Spinal cord (tissue), 10 donors: Measurements from ENCODE around the gene HLA-DRB1. TPM values are rescaled to one million over a fixed set of nuclear protein-coding genes. Genes with fewer than 3 reads are reported as not detected.
A peak's percentile ranks its signal among the peaks of the same experiment; 100 is the strongest.
"Not testable (repeated sequence)": the region's sequence is repeated elsewhere in the genome, so short reads cannot be mapped to it uniquely, and the experiment has no call there.

Source experiments
- DNase-seq, 6 donors: peaks; one replicate each; pipeline versions ENCODE4 v3.0.0 to v3.0.0-alpha.2; 2013 to 2015; ENCODE audit warnings: low spot score in 6 of 6, low read depth in 4 of 6
- H3K27ac ChIP-seq: one replicate; pipeline ENCODE4 v1.5.1; 2013; ENCODE audit warnings: low read depth, low read length, control low read depth
- H3K27me3 ChIP-seq: one replicate; pipeline ENCODE4 v1.6.1; 2013; ENCODE audit warnings: low read length; ENCODE audit not compliant: control insufficient read depth, insufficient read depth
- H3K36me3 ChIP-seq: one replicate; pipeline ENCODE4 v1.6.1; 2013; ENCODE audit warnings: low read length; ENCODE audit not compliant: control insufficient read depth, insufficient read depth
- H3K4me1 ChIP-seq: one replicate; pipeline ENCODE4 v1.6.1; 2013; ENCODE audit warnings: low read length; ENCODE audit not compliant: control insufficient read depth, insufficient read depth
- H3K4me3 ChIP-seq: one replicate; pipeline ENCODE4 v1.5.1; 2013; ENCODE audit warnings: low read depth, low read length, control low read depth
- H3K9me3 ChIP-seq: one replicate; pipeline ENCODE4 v1.6.1; 2013; ENCODE audit warnings: low read length; ENCODE audit not compliant: control insufficient read depth, insufficient read depth
- WGBS: methylation state at CpG from one replicate; pipeline ENCODE4 v1.1.5; 2013; ENCODE audit warnings: missing lambda C conversion rate; ENCODE audit not compliant: insufficient coverage; 5-methylcytosine and 5-hydroxymethylcytosine counted together
- polyA plus RNA-seq, 2 donors: library from polyadenylated mRNA; unstranded; fragments of 120-200 nt; gene quantifications; one replicate each; pipeline ENCODE4 v1.2.1, GENCODE V29; 2013; ENCODE audit not compliant: insufficient read length in 2 of 2
- small RNA-seq: library from RNA; depleted of rRNA; stranded (forward); fragments of <200 nt; gene quantifications from one replicate; pipeline ENCODE3, GENCODE V24; 2014; ENCODE audit warnings: low replicate concordance
- total RNA-seq, 2 donors: library from RNA; depleted of rRNA in 1 of 2; stranded (reverse); fragments of 120-200 nt in 1 of 2; fragments of >200 nt in 1 of 2; gene quantifications; one replicate each; pipeline versions ENCODE4 v1.2.3 to v1.2.4, GENCODE V29; 2013 to 2014
- donor health status: healthy.

Gene HLA-DRB1
- total and polyA plus RNA-seq, 4 donors: 3.1 to 61.3 (median 10.2) TPM

DNA sequence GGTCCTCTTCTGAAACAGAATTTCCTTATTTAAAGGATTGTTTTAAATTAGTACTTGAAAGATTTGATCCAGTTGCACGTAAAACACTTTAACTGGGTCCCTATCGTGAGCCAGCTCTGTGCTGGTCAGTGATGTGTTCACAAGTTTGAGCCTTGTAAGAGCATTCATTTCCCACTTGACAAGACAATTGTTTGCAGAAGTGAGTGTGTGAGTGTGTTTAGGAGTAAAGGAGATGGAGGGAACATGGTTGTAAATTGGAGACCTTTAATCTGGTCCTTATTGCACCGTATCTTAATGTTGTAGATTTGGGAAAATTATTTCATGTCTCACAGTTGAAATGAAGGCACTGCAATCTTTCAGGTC is 59.2 kb downstream of the HLA-DRB1 start:
- not testable (repeated sequence) for H3K27ac ChIP-seq, H3K4me3 ChIP-seq

GRCh38 chr6:32529697-32530430 is 59.8 kb downstream of the HLA-DRB1 start, which contains the start of gene HLA-DRB5:
Gene HLA-DRB5 (minus strand): TSS chr6:32530287. CDS start chr6:32530224, 63 bp downstream.
- Histone ChIP-seq H3K9me3 (no peaks in the 10 kb centered on the region), H3K27me3 (no peaks in the 10 kb centered on the region), H3K4me3 (no peak within 1 kb of the TSS), H3K27ac (no peak within 1 kb of the TSS), H3K4me1 (no peaks in the 10 kb centered on the region), H3K36me3 (no peaks in the 10 kb centered on the region)
- peak in 1 of 6 donors; percentile 1 for DNase-seq
- no CpG with 5 or more reads among the region's 4 CpGs for WGBS

More for the DNA sequence above, 59.2 kb downstream of the HLA-DRB1 start:
- not testable (repeated sequence) for DNase-seq, H3K4me1 ChIP-seq, H3K27me3 ChIP-seq, H3K36me3 ChIP-seq, H3K9me3 ChIP-seq
- 0% methylated on average over 2 of the region's 3 CpGs for WGBS

Small RNA genes lying within 50 kb of the gene (small RNA-seq; reads per million reads assigned to genes)
- not detected for gene RNU1-61P

Other genes starting within 250 kb of the HLA-DRB1 start
- gene TSBP1, start 217.9 kb downstream of the HLA-DRB1 start, total RNA-seq: not detected
- gene TSBP1, start 217.9 kb downstream of the HLA-DRB1 start, polyA plus RNA-seq: under 1 TPM in 1 of 2 donors, not detected in 1; 0.27 TPM
- gene BTNL2, start 182.7 kb downstream of the HLA-DRB1 start, total RNA-seq: not detected
- 1 to 10 TPM in 1 of 2 donors, under 1 TPM in 1; 0.67 to 2.3 TPM for gene BTNL2, start 182.7 kb downstream of the HLA-DRB1 start, polyA plus RNA-seq
- 10 to 100 TPM; 40.9 to 90.1 TPM for gene HLA-DRA, start 150.0 kb downstream of the HLA-DRB1 start, total RNA-seq
- 10 to 100 TPM in 1 of 2 donors, 1 to 10 TPM in 1; 9.5 to 22.0 TPM for gene HLA-DRA, start 150.0 kb downstream of the HLA-DRB1 start, polyA plus RNA-seq
- gene HLA-DRB5, start 59.6 kb downstream of the HLA-DRB1 start, total RNA-seq: 10 to 100 TPM in 1 of 2 donors, under 1 TPM in 1; 0.30 to 16.8 TPM
- 1 to 10 TPM; 1.7 to 1.8 TPM for gene HLA-DRB5, start 59.6 kb downstream of the HLA-DRB1 start, polyA plus RNA-seq
- gene HLA-DQA1, start 47.6 kb upstream of the HLA-DRB1 start, total RNA-seq: 1 to 10 TPM in 1 of 2 donors, under 1 TPM in 1; 0.99 to 1.9 TPM
- under 1 TPM; 0.32 to 0.57 TPM for gene HLA-DQA1, start 47.6 kb upstream of the HLA-DRB1 start, polyA plus RNA-seq
- 1 to 10 TPM in 1 of 2 donors, under 1 TPM in 1; 0.30 to 6.9 TPM for gene HLA-DQB1, start 76.8 kb upstream of the HLA-DRB1 start, total RNA-seq
- 1 to 10 TPM in 1 of 2 donors, under 1 TPM in 1; 0.92 to 2.7 TPM for gene HLA-DQB1, start 76.8 kb upstream of the HLA-DRB1 start, polyA plus RNA-seq
- under 1 TPM in 1 of 2 donors, not detected in 1; 0.17 TPM for gene HLA-DQA2, start 151.5 kb upstream of the HLA-DRB1 start, total RNA-seq
- gene HLA-DQA2, start 151.5 kb upstream of the HLA-DRB1 start, polyA plus RNA-seq: under 1 TPM in 1 of 2 donors, not detected in 1; 0.43 TPM
- under 1 TPM in 1 of 2 donors, not detected in 1; 0.44 TPM for gene HLA-DQB2, start 173.7 kb upstream of the HLA-DRB1 start, total RNA-seq
- under 1 TPM; 0.24 to 0.76 TPM for gene HLA-DQB2, start 173.7 kb upstream of the HLA-DRB1 start, polyA plus RNA-seq
- under 1 TPM; 0.11 to 0.20 TPM for gene HLA-DOB, start 227.2 kb upstream of the HLA-DRB1 start, total RNA-seq
- under 1 TPM; 0.47 to 0.65 TPM for gene HLA-DOB, start 227.2 kb upstream of the HLA-DRB1 start, polyA plus RNA-seq
- 10 to 100 TPM; 10.2 to 19.0 TPM for gene TAP2, start 248.9 kb upstream of the HLA-DRB1 start, total RNA-seq
- gene TAP2, start 248.9 kb upstream of the HLA-DRB1 start, polyA plus RNA-seq: 10 to 100 TPM; 20.4 to 22.2 TPM